Breast epithelium (tissue), 4 donors: Measurements from ENCODE around the gene F2R. TPM values are rescaled to one million over a fixed set of nuclear protein-coding genes. Genes with fewer than 3 reads are reported as not detected.

ENCODE experiments used
- DNase-seq, 2 donors: peaks; one replicate each; pipeline ENCODE4 v3.0.0-alpha.2; 2019; ENCODE audit warnings: low spot score in 2 of 2
- H3K27ac ChIP-seq, 2 donors: fragments of 200-600 bp; sonication (generic) in 1 of 2; one replicate each; pipeline ENCODE4 v1.5.1; 2016 to 2019; ENCODE audit warnings: mild to moderate bottlenecking in 1 of 2
- H3K27me3 ChIP-seq, 2 donors: fragments of 200-600 bp; sonication (generic) in 1 of 2; one replicate each; pipeline versions ENCODE4 v1.5.1 to v1.6.0; 2017 to 2019; ENCODE audit warnings: control low read depth in 1 of 2, mild to moderate bottlenecking in 1 of 2
- H3K36me3 ChIP-seq: fragments of 200-600 bp; one replicate; pipeline ENCODE4 v1.5.1; 2019
- H3K4me1 ChIP-seq, 2 donors: fragments of 200-600 bp; sonication (generic); one replicate each; pipeline ENCODE4 v1.5.1; 2016 to 2019; ENCODE audit warnings: control low read depth in 1 of 2
- H3K4me3 ChIP-seq, 3 donors: fragments of 200-600 bp; sonication (generic); 1 replicate in 2 of 3; 2 replicates in 1 of 3; pipeline ENCODE4 v1.5.1; 2016 to 2019; ENCODE audit warnings: mild to moderate bottlenecking in 3 of 3, moderate library complexity in 2 of 3
- H3K9me3 ChIP-seq, 2 donors: fragments of 200-600 bp; sonication (generic) in 1 of 2; one replicate each; pipeline ENCODE4 v1.5.1; 2016 to 2019; ENCODE audit warnings: control low read depth in 1 of 2
- CTCF ChIP-seq, 3 donors: fragments of 450-650 bp; IDR thresholded peaks; one replicate each; pipeline ENCODE4 v1.5.1; 2016 to 2017; ENCODE audit warnings: antibody characterized with exemption in 3 of 3, mild to moderate bottlenecking in 3 of 3, moderate library complexity in 3 of 3
- POLR2A ChIP-seq: fragments of 450-650 bp; IDR thresholded peaks from one replicate; pipeline ENCODE4 v1.6.1; 2016; ENCODE audit warnings: antibody characterized with exemption, mild to moderate bottlenecking, moderate library complexity
- POLR2AphosphoS5 ChIP-seq, 3 donors: sonication (generic); formaldehyde crosslinking; IDR thresholded peaks; one replicate each; pipeline ENCODE4 v1.6.1; 2017; ENCODE audit warnings: antibody characterized with exemption in 3 of 3
- intact Hi-C: fragments of 100-400 bp; cut with DNase I; formaldehyde crosslinking; loops from one replicate; pipeline ENCODE4 v1.15.1; 2023; ENCODE audit warnings: low total_unique reads
- total RNA-seq, 3 donors: library from RNA; depleted of rRNA; stranded (reverse); fragments of >200 nt; gene quantifications; one replicate each; pipeline ENCODE4 v1.1.0, GENCODE V29; 2016

Gene F2R
- total RNA-seq, 3 donors from 2014 or later, result 15.1 to 39.4 (median 27.2) TPM

- intact Hi-C loops, result no loop called here
- Histone ChIP-seq H3K36me3 (no peaks in the 10 kb centered on the region), H3K9me3 (no peaks in the 10 kb centered on the region), H3K4me1 (no peaks in the 10 kb centered on the region), H3K27ac (no peak overlapping the region), H3K27me3 (no peaks in the 10 kb centered on the region), H3K4me3 (no peak overlapping the region)
- DNase-seq, result no peak
- TF ChIP-seq POLR2A, result no peak
- no peak for TF ChIP-seq CTCF (IDR thresholded peaks at IDR 0.05)
- TF ChIP-seq POLR2AphosphoS5 (IDR thresholded peaks at IDR 0.05), result no peak
Measured at GRCh38 chr5:76745670-76746069, 29.7 kb downstream of the F2R start.

GRCh38 chr5:76746677-76747076 is 30.8 kb downstream of the F2R start:
- no peaks in the 10 kb centered on the region for H3K36me3 ChIP-seq
- no peak for TF ChIP-seq POLR2AphosphoS5 (IDR thresholded peaks at IDR 0.05)
- TF ChIP-seq POLR2A, result no peak
- TF ChIP-seq CTCF (IDR thresholded peaks at IDR 0.05), result no peak
- no peaks in the 10 kb centered on the region for H3K9me3 ChIP-seq
- no peak overlapping the region for H3K4me3 ChIP-seq
- no peak for DNase-seq
- no peak overlapping the region for H3K27ac ChIP-seq
- intact Hi-C loops, result no loop called here
- no peaks in the 10 kb centered on the region for H3K27me3 ChIP-seq
- H3K4me1 ChIP-seq, result no peaks in the 10 kb centered on the region

- DNase-seq, result no peak
- TF ChIP-seq POLR2AphosphoS5 (IDR thresholded peaks at IDR 0.05) (no peak), POLR2A (no peak), CTCF (IDR thresholded peaks at IDR 0.05) (no peak)
- Histone ChIP-seq H3K4me3 (no peak overlapping the region), H3K27ac (no peak overlapping the region), H3K9me3 (no peaks in the 10 kb centered on the region), H3K4me1 (no peaks in the 10 kb centered on the region), H3K36me3 (no peaks in the 10 kb centered on the region), H3K27me3 (no peaks in the 10 kb centered on the region)
- intact Hi-C loops, result no loop called here
Measured at GRCh38 chr5:76747706-76748105, 31.8 kb downstream of the F2R start.

- TF ChIP-seq POLR2AphosphoS5 (IDR thresholded peaks at IDR 0.05) (no peak), CTCF (IDR thresholded peaks at IDR 0.05) (no peak), POLR2A (no peak)
- Histone ChIP-seq H3K36me3 (no peaks in the 10 kb centered on the region), H3K4me1 (no peaks in the 10 kb centered on the region), H3K27ac (no peak overlapping the region), H3K27me3 (no peaks in the 10 kb centered on the region), H3K9me3 (no peaks in the 10 kb centered on the region), H3K4me3 (no peak overlapping the region)
- no peak for DNase-seq
- intact Hi-C loops, result no loop called here
Measured at GRCh38 chr5:76751291-76751690, 35.4 kb downstream of the F2R start.

GRCh38 chr5:76754668-76755078 is 38.7 kb downstream of the F2R start:
- TF ChIP-seq POLR2AphosphoS5 (IDR thresholded peaks at IDR 0.05) (no peak), POLR2A (no peak), CTCF (IDR thresholded peaks at IDR 0.05) (no peak)
- no peaks in the 10 kb centered on the region for H3K9me3 ChIP-seq
- no peak overlapping the region for H3K27ac ChIP-seq
- intact Hi-C loops, result no loop called here
- H3K4me3 ChIP-seq, result no peak overlapping the region
- no peak for DNase-seq
- H3K27me3 ChIP-seq, result no peaks in the 10 kb centered on the region
- H3K4me1 ChIP-seq, result no peaks in the 10 kb centered on the region
- no peaks in the 10 kb centered on the region for H3K36me3 ChIP-seq
